Choroid plexus epithelial cell (primary cell): ENCODE measurements around the gene OR10G2.
"Not testable (repeated sequence)": the region's sequence is repeated elsewhere in the genome, so short reads cannot be mapped to it uniquely, and the experiment has no call there.

Source experiments
- DNase-seq: peaks from one replicate; pipeline ENCODE4 v3.0.0-alpha.2; 2010; ENCODE audit warnings: low read depth
- H3K4me3 ChIP-seq: 2 replicates; pipeline ENCODE4 v1.5.1; 2011; ENCODE audit warnings: low read depth, mild to moderate bottlenecking, control low read depth, low read length, moderate library complexity
- TF ChIP-seq, protein P1 (sequence below): conservative IDR thresholded peaks from 2 replicates; pipeline ENCODE4 v1.5.1; 2011; ENCODE audit warnings: low read depth, mild to moderate bottlenecking, control low read depth, inconsistent platforms, low read length, moderate library complexity

The OR10G2 gene

DNA sequence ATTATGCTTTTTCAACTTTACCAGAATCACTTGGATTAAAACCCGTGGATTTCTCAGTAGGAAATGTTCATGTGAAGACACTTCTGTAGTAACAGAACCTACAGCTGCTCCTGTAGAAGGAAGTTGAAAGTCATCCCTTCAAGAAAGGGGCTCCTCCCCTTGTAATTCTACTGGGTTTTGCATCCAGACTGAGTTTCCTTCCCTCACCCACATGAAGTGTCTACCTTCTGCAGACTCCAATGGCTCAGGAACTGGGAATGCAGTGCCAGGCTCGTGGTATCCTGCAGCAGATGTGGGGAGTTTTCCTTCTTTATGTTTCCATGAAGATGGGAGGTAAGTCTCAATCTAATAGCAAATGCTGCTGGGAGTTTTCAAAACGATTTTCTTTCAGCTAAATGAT lies 7.9 kb upstream of the OR10G2 start:
- TF ChIP-seq, protein P1, sequence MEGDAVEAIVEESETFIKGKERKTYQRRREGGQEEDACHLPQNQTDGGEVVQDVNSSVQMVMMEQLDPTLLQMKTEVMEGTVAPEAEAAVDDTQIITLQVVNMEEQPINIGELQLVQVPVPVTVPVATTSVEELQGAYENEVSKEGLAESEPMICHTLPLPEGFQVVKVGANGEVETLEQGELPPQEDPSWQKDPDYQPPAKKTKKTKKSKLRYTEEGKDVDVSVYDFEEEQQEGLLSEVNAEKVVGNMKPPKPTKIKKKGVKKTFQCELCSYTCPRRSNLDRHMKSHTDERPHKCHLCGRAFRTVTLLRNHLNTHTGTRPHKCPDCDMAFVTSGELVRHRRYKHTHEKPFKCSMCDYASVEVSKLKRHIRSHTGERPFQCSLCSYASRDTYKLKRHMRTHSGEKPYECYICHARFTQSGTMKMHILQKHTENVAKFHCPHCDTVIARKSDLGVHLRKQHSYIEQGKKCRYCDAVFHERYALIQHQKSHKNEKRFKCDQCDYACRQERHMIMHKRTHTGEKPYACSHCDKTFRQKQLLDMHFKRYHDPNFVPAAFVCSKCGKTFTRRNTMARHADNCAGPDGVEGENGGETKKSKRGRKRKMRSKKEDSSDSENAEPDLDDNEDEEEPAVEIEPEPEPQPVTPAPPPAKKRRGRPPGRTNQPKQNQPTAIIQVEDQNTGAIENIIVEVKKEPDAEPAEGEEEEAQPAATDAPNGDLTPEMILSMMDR: no peak
- H3K4me3 ChIP-seq: no peak overlapping the region
- no peak for DNase-seq

DNA sequence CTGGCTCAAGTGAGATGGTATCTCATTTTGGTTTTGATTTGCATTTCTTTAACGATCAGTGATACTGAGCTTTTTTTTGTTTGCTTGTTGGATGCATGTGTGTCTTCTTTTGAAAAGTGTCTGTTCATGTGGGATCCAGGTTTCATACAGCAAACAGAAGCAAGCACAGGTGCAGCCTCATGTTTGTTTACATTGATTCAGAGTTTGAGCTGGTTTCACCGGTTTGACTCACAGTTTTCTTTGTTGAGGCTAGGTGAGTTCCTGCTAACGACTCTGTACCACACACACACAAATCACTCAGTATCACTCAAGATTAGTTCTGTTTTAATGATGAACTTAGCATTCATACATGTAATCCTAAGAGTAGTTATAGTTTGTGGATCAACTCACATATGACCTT lies 3.7 kb downstream of the OR10G2 start:
- no peak for DNase-seq
- TF ChIP-seq, protein P1: no peak
- no peak overlapping the region for H3K4me3 ChIP-seq

DNA sequence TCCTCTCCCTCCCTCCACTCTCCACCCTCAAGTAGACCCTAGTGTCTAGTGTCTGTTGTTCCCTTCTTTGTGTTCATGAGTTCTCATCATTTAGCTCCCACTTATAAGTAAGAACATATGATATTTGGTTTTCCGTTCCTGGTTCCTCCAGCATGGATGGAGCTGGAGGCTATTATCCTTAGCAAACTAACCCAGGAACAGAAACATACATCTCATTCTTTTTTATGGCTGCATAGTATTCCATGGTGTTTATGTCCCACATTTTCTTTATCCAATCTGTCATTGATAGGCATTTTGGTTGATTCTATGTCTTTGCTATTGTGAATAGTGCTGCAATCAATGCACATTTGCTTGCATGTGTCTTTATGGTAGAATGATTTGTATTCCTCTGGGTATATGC lies 4.2 kb downstream of the OR10G2 start:
- H3K4me3 ChIP-seq, DNase-seq: not testable (repeated sequence)

DNA sequence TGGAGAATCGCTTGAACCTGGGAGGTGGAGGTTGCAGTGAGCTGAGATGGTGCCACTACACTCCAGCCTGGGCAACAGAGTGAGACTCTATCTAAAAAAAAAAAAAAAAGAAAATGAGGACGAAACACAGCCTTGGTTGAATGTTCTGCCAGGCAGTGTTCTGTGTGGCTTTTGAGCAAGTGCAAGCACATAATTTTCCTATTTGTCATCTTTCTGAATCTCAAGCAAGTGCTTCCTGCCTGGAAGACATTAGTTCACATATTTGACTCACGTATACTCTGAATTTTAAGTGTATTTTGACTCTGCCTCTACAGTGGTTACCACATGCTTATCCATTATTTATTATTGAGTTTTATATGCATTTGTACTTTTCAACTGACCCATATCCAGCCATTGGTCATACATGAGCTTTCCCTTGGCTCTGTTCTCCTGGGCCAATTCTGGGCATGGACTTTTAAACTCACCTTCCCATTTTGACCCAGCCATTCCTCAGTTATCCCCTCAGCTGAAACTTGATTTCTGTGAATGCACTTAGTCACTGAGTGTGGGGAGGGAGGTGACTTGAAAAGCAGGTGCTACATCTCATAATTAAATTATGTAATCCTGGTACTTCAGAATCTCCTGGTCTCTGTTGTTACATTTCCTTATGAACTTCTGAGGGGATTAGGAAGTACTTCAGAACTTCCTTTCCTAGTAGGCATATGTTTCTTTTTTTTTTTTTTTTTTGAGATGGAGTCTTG lies 8.1 kb downstream of the OR10G2 start:
- TF ChIP-seq, protein P1: no peak
- H3K4me3 ChIP-seq: no peak overlapping the region
- DNase-seq: peak; percentile 71

DNA sequence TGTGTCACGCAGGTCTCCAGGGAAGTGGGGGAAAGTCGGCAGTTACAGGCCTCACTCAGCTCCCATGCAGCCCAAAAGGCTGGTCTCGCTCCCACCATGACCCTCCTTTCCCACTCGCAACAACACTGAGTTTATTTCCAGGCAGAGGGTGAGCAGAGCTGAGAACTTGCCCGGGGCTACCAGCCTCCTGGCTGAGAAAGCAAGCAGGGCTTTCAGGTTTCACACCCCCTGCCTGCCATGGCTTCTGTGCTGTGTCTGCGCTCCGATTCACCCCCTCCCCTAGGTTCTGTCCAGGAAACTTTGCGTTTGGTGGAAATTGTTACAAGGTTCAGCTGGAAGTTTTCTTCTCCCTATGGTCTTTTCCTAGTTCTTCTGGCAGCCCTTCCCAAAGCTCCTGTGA lies 17.1 kb downstream of the OR10G2 start:
- DNase-seq: no peak
- H3K4me3 ChIP-seq: no peak overlapping the region
- TF ChIP-seq, protein P1: no peak

DNA sequence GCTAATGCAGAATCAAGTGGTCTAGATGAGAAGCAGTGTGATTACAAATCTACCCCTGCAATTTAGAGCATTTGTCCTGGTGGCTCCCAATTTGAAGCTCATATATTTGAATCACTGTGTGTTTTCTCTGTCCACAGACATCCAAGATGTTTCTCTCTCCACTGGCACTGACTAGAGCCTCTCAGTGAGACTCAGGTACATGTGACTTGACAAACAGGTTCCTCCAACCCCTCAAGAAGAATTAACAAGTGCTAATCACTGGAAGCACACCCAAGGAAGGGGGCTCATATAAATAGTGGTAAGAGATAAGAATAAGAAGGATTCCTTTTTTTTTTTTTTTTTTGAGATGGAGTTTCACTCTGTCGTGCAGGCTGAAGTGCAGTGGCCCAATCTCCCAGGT lies 20.5 kb downstream of the OR10G2 start:
- TF ChIP-seq, protein P1: no peak
- no peak for DNase-seq
- no peak overlapping the region for H3K4me3 ChIP-seq

DNA sequence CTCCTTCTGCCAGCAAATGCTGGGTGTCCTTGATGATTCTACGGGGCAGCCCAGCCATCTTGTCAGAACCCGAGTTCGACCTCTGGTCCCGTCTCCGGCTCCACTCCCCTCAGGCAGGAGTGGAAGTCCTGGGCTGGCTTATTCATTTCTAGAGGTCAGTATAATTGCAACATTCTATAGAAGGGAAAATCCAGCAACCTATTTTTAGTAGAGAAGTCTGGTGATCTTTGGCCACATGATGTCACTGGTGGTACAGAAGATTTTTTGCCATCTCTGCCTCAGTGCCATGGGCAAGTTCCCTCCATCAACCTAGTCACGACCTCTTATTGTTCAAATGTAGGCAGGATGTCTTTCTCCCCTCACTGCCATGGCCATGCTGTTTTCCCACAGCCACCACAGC lies 22.4 kb downstream of the OR10G2 start:
- TF ChIP-seq, protein P1: no peak
- DNase-seq: no peak
- no peak overlapping the region for H3K4me3 ChIP-seq

DNA sequence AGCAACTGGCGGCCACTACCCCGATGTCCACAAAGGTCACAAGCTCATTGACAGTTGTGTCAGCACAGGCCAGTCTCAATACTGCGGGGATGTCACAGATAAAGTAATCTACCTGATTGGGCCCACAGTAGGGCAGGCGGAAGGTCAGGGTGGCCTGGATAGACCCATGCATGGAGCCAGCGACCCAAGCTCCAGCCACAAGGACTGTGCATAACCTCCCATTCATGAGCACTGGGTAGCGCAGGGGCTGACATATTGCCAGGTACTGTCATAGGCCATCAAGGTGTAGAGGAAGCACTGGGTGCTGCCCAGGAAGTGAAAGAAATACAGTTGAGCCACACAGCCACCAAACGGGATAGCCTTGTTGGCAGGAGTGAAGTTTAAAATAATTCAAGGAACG lies 32.6 kb downstream of the OR10G2 start:
- not testable (repeated sequence) for H3K4me3 ChIP-seq, DNase-seq
